Stimulated activated naive B cell treated with anti-CD40 and anti-IgM and Interleukin-4, amounts not matched to agents 10 μg/mL and 1 μg/mL and 100 μg/mL, for 72 hours (primary cell): ENCODE data around the gene GSTM5.
"Not testable (repeated sequence)": the region's sequence is repeated elsewhere in the genome, so short reads cannot be mapped to it uniquely, and the experiment has no call there.

ENCODE experiments used
- ATAC-seq, 2 donors: fragments of 150-1000 bp; cut with Tn5 transposase; replicated peaks; 2 replicates each; pipeline ENCODE4 v1.10.0; 2021; ENCODE audit warnings: moderate library complexity in 1 of 2
- DNase-seq: peaks from one replicate; pipeline ENCODE4 v3.0.0; 2021
- H3K27ac Mint-ChIP-seq: one replicate; pipeline ENCODE4 v1.8.0; 2022; ENCODE audit warnings: mild to moderate bottlenecking, mixed read lengths
- H3K27me3 Mint-ChIP-seq, 2 donors: one replicate each; pipeline ENCODE4 v1.8.0; 2022; ENCODE audit warnings: mixed read lengths in 2 of 2
- H3K36me3 Mint-ChIP-seq, 2 donors: one replicate each; pipeline ENCODE4 v1.8.0; 2022; ENCODE audit warnings: mixed read lengths in 2 of 2, mild to moderate bottlenecking in 1 of 2
- H3K4me1 Mint-ChIP-seq, 2 donors: one replicate each; pipeline ENCODE4 v1.8.0; 2022; ENCODE audit warnings: mixed read lengths in 2 of 2, mild to moderate bottlenecking in 1 of 2
- H3K4me3 Mint-ChIP-seq, 2 donors: one replicate each; pipeline ENCODE4 v1.8.0; 2022; ENCODE audit warnings: mild to moderate bottlenecking in 2 of 2, mixed read lengths in 2 of 2, moderate library complexity in 1 of 2
- H3K9me3 Mint-ChIP-seq, 2 donors: one replicate each; pipeline ENCODE4 v1.8.0; 2022; ENCODE audit warnings: mixed read lengths in 2 of 2, mild to moderate bottlenecking in 1 of 2

The GSTM5 gene

DNA sequence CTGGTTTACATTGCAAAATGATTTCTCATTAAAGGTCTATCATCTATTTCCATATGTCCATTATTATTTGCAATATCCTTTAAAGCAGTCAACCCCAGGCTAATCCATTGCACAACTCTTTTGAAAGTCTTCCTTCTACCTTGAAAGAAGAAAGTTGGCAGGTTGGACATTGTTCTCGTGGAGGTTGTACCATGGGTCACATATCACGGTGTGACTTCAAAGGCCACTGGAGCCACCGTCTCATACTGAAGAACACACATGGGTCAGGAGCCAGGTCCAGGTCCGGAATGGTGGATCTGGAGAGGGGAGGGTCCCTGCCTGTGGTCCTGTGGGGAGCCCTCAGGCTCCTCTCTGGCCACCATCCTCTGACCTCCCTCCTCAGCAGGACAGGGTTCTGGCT is 26.2 kb upstream of the GSTM5 start:
- not testable (repeated sequence) for H3K27me3 Mint-ChIP-seq, H3K27ac Mint-ChIP-seq, DNase-seq, H3K4me3 Mint-ChIP-seq, H3K36me3 Mint-ChIP-seq, H3K9me3 Mint-ChIP-seq, ATAC-seq
- peaks cover 10 to 20% of the 10 kb centered on the region in 2 donors for H3K4me1 Mint-ChIP-seq

DNA sequence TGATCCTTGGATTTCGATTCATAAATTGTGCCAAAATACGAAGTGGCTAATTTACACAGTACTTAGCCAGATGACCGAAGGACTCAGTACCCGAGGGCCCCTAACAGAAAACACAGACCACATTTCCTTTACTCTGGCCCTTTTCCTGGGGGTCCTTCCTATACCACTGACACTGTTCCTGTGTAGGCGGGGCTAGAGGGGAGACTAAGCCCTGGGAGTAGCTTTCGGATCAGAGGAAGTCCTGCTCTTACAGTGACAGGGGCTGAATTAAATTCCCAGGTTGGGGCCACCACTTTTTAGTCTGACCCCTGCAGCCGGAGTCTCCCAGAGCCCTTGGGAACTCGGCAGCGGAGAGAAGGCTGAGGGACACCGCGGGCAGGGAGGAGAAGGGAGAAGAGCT is 24.9 kb upstream of the GSTM5 start:
- DNase-seq, H3K27me3 Mint-ChIP-seq, H3K9me3 Mint-ChIP-seq, H3K36me3 Mint-ChIP-seq: not testable (repeated sequence)
- peak overlapping the region; percentile 80 to 87 for H3K4me3 Mint-ChIP-seq
- peaks cover 10 to 20% of the 10 kb centered on the region in 2 donors for H3K4me1 Mint-ChIP-seq
- H3K27ac Mint-ChIP-seq: peak overlapping the region; percentile 86
- ATAC-seq: peak in 1 of 2 donors; percentile 14

DNA sequence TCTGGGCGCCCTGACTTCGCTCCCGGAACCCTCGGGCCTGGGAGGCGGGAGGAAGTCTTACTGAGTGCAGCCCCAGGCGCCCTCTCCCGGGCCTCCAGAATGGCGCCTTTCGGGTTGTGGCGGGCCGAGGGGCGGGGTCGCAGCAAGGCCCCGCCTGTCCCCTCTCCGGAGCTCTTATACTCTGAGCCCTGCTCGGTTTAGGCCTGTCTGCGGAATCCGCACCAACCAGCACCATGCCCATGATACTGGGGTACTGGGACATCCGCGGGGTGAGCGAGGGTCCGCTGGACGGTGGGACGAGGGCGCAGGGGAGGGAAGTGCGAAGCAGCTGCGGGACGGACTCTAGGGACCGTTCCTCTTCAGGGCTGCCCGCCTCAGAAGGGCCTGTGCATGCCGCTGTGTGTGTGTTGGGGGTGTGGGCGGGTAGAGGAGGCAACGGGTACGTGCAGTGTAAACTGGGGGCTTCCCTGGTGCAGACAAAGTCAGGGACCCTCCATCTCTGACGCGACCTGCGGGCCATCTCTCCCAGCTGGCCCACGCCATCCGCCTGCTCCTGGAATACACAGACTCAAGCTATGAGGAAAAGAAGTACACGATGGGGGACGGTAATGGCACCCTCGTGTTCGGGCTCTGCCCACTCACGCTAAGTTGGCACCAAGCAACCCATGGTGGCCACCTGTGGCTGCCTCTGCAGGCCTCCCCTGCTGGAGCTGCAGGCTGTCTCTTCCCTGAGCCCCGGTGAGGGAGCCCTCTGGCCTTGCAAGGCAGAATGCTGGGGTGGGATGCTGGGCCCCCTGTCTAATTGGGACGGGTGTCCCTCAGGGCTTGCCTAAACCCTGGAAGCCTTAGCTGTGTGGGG is 24.2 kb upstream of the GSTM5 start, which contains the start of gene GSTM1:
Gene GSTM1, plus strand, starts transcription at position 177 of the 859 bp plus-strand sequence. Its CDS starts 57 bp downstream, at position 234.
- Mint-ChIP-seq H3K27ac (peak within 1 kb of the TSS; percentile 86), H3K9me3 (no peaks in the 10 kb centered on the region), H3K27me3 (no peaks in the 10 kb centered on the region), H3K36me3 (peaks cover 2 to 4% of the 10 kb centered on the region in 2 donors), H3K4me3 (peak within 1 kb of the TSS; percentile 80 to 87), H3K4me1 (peaks cover 10 to 20% of the 10 kb centered on the region in 2 donors)
- DNase-seq (peak; percentile 66), ATAC-seq (peak; percentile 95 to 97)

DNA sequence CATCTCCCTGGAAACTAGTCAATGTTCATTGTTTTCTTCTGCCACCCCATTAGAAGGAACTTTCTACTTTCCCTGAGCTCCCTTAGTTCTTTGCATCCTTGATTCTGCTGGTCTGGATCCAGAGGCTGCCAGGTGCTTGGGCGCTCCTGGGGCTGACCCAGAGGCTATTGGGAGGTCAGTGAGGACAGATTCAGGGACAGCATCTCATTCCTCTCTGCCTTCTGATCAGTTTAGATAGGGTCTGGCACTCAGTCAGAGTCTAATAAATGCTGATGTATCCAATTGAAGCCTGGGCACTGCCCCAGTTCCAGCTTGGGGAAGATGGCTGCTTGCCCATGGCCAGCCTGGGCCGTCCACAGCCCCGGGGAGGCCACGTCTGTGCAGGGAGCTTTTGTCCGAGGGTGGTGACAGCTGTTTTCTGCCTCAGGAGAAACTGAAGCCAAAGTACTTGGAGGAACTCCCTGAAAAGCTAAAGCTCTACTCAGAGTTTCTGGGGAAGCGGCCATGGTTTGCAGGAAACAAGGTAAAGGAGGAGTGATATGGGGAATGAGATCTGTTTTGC is 22.1 kb upstream of the GSTM5 start:
- peaks cover 4% of the 10 kb centered on the region in 2 donors for H3K36me3 Mint-ChIP-seq
- no peak overlapping the region for H3K27ac Mint-ChIP-seq
- H3K4me1 Mint-ChIP-seq: peaks cover 10 to 20% of the 10 kb centered on the region in 2 donors
- H3K9me3 Mint-ChIP-seq: no peaks in the 10 kb centered on the region
- DNase-seq: no peak
- H3K27me3 Mint-ChIP-seq: no peaks in the 10 kb centered on the region
- H3K4me3 Mint-ChIP-seq: no peak overlapping the region
- ATAC-seq: no peak

DNA sequence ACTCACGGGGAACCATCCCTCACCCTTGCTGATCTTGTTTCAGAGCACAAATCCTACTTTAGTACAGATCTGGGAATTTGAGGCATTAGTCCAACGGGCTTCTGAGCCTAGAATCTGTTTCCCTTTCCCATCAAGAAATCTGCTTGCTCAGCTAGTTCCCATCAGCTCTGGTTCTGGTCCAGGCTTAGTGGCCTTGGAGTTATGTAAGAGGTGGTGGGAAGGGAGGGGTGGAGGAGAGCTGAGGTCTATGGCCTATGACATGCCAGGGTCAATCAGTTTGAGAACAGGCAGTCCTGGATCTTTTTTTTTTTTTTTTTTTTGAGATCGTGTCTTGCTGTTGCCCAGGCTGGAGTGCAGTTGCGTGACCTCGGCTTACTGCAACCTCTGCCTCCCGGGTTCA is 20.3 kb upstream of the GSTM5 start:
- Mint-ChIP-seq H3K4me3 (no peak overlapping the region), H3K4me1 (peaks cover 10 to 20% of the 10 kb centered on the region in 2 donors), H3K36me3 (peaks cover 4 to 6% of the 10 kb centered on the region in 2 donors), H3K9me3 (no peaks in the 10 kb centered on the region), H3K27ac (no peak overlapping the region), H3K27me3 (no peaks in the 10 kb centered on the region)
- DNase-seq (no peak), ATAC-seq (no peak)

DNA sequence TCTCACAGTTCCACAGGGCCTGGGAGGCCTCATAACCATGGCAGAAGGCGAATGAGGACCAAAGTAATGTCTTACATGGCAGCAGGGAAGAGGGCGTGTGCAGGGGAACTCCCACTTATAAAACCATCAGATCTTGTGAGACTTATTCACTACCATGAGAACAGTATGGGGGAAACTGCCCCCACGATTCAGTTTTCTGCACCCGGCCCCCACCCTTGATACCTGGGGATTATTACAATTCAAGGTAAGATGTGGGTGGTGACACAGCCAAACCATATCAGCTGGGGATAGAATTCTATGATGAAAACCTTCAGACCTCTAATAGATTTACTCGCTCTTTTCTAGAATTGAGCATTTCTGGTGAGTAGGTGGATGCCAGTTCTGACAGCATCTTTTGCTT is 17.7 kb upstream of the GSTM5 start:
- not testable (repeated sequence) for H3K27me3 Mint-ChIP-seq, H3K36me3 Mint-ChIP-seq, ATAC-seq, H3K27ac Mint-ChIP-seq, H3K4me3 Mint-ChIP-seq, DNase-seq, H3K4me1 Mint-ChIP-seq, H3K9me3 Mint-ChIP-seq

DNA sequence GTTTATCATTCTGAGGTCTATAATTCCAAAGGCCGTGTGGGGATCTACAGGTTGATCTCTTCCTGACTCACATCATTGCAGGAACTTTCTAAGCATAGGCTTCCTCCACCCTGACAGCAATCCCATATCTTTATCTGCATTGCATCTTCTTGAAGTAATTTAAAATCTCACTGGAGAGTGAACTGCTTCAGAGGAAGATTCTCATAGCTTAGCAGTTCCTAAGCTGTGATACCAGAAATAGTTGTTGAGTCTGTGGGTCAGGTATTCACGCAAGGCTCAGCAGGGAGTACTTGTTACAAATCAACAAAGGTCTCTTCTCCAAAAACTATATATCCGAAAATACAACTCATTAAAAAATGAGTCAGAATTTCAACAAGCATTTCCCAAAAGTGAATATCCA is 16.9 kb upstream of the GSTM5 start:
- H3K27me3 Mint-ChIP-seq, H3K36me3 Mint-ChIP-seq, H3K4me1 Mint-ChIP-seq, H3K4me3 Mint-ChIP-seq, H3K27ac Mint-ChIP-seq, DNase-seq, ATAC-seq, H3K9me3 Mint-ChIP-seq: not testable (repeated sequence)

DNA sequence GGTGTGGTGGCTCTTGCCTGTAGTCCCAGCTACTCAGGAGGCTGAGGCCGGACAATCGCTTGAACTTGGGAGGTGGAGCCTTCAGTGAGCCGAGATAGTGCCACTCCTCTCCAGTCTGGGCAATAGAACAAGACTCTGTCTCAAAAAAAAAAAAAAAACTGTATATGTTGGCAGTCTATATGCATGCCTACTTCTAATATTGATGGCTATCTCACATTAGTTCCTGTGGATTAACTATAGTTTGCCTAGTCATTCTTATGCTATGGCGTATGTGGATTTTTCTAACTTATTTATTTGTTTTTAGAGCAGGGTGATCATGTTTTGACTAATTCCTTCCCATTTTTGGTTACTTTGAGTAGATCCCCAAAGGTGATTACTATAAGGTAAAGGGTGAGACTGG is 15.0 kb upstream of the GSTM5 start:
- Mint-ChIP-seq H3K27ac (no peak overlapping the region), H3K4me3 (no peak overlapping the region), H3K4me1 (no peaks in the 10 kb centered on the region), H3K9me3 (no peaks in the 10 kb centered on the region), H3K27me3 (no peaks in the 10 kb centered on the region), H3K36me3 (peaks cover 0 to 8% of the 10 kb centered on the region in 2 donors)
- ATAC-seq: no peak
- DNase-seq: no peak

DNA sequence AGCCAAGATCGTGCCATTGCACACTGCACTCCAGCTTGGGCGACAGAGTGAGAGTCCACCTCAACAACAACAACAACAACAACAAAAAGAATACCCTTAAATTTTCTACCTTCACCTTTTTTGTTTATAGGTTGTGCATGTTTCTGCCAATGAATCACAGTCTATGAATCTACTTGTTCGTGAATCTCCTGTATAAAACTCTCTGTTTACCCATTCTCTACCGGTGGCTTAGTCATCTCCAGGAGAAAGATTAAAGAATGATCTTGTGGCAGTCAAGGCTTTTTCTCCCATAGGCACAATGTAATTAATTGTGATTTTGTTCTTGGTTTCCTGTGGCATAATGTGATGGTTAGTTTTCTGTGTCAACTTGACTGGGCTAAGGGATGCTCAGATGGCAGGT is 14.2 kb upstream of the GSTM5 start:
- H3K9me3 Mint-ChIP-seq, H3K36me3 Mint-ChIP-seq, ATAC-seq, H3K4me1 Mint-ChIP-seq, DNase-seq, H3K4me3 Mint-ChIP-seq, H3K27ac Mint-ChIP-seq, H3K27me3 Mint-ChIP-seq: not testable (repeated sequence)

DNA sequence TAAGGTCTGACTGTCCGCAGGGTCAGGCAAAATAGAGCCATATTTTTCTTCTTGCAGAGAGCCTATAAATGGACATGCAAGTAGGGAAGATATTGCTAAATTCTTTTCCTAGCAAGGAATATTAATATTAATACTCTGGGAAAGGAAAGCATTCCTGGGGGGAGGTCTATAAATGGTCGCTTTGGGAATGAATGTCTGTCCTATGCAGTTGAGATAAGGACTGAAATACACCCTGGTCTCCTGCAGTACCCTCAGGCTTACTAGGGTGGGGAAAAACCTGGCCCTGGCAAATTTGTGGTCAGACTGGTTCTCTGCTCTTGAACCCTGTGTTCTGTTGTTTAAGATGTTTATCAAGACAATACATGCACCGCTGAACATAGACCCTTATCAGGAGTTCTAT is 9.1 kb upstream of the GSTM5 start:
- DNase-seq, H3K4me3 Mint-ChIP-seq, H3K4me1 Mint-ChIP-seq, H3K27me3 Mint-ChIP-seq, ATAC-seq, H3K27ac Mint-ChIP-seq: not testable (repeated sequence)
- Mint-ChIP-seq H3K36me3 (peaks cover 8 to 15% of the 10 kb centered on the region in 2 donors), H3K9me3 (peaks cover 8 to 12% of the 10 kb centered on the region in 2 donors)

DNA sequence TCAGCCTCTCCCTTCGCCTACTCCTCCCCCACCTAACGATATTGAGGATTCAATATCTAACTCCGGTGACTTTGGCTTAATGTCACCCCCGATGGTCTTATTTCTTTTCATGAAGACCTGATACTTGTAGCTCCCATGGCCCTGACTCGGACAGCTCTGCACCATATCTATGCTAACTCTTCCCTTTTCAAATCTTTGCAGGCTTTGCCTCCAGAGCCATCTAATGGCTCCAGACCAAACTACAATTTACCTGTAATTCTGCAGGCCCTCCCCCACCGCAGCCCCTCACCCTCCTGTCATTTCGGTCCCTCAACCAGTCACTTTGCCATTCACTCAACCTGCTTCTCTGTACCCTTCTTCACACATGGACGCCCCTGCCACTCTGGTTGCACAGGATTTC is 7.9 kb upstream of the GSTM5 start:
- peaks cover 15 to 25% of the 10 kb centered on the region in 2 donors for H3K36me3 Mint-ChIP-seq
- ATAC-seq (no peak), DNase-seq (no peak)
- peaks cover 5 to 6% of the 10 kb centered on the region in 2 donors for H3K27me3 Mint-ChIP-seq
- H3K27ac Mint-ChIP-seq: no peak overlapping the region
- peaks cover 0 to 5% of the 10 kb centered on the region in 2 donors for H3K4me1 Mint-ChIP-seq
- peaks cover 9 to 20% of the 10 kb centered on the region in 2 donors for H3K9me3 Mint-ChIP-seq
- no peak overlapping the region for H3K4me3 Mint-ChIP-seq

DNA sequence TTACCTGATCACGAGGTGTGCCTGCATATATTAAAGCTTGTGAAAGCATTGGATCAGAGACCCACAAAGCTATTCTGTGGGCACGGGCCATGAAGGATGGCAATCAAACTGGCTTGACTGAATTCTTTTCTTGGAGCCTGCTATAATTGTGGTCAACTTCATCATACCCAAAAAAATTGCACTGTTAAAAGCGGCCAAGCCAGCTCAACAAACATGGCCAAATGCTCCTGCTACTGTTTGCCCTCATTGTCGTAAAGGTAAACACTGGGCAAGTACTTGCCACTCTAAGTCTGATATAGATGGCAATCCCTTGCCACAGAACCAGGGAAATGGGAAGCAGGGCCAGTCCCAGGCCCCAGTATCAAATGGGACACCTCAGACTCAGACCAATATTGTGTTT is 6.6 kb upstream of the GSTM5 start:
- peaks cover 19 to 30% of the 10 kb centered on the region in 2 donors for H3K36me3 Mint-ChIP-seq
- peaks cover 5 to 6% of the 10 kb centered on the region in 2 donors for H3K27me3 Mint-ChIP-seq
- ATAC-seq (no peak), DNase-seq (no peak)
- H3K4me3 Mint-ChIP-seq: no peak overlapping the region
- peaks cover 0 to 5% of the 10 kb centered on the region in 2 donors for H3K4me1 Mint-ChIP-seq
- H3K9me3 Mint-ChIP-seq: peaks cover 14 to 23% of the 10 kb centered on the region in 2 donors
- no peak overlapping the region for H3K27ac Mint-ChIP-seq

DNA sequence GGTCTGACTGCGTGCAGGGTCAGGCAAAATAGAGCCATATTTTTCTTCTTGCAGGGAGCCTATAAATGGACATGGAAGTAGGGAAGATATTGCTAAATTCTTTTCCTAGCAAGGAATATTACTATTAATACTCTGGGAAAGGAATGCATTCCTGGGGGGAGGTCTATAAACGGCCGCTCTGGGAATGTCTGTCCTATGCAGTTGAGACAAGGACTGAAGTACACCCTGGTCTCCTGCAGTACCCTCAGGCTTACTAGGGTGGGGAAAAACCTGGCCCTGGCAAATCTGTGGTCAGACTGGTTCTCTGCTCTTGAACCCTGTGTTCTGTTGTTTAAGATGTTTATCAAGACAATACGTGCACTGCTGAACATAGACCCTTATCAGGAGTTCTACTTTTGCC is 3.1 kb upstream of the GSTM5 start:
- H3K4me1 Mint-ChIP-seq: peaks cover 3 to 12% of the 10 kb centered on the region in 2 donors
- DNase-seq, H3K4me3 Mint-ChIP-seq, ATAC-seq, H3K27ac Mint-ChIP-seq: not testable (repeated sequence)
- H3K27me3 Mint-ChIP-seq: peaks cover 20 to 26% of the 10 kb centered on the region in 2 donors
- H3K9me3 Mint-ChIP-seq: peaks cover 13 to 16% of the 10 kb centered on the region in 2 donors
- H3K36me3 Mint-ChIP-seq: peaks cover 16 to 24% of the 10 kb centered on the region in 2 donors

DNA sequence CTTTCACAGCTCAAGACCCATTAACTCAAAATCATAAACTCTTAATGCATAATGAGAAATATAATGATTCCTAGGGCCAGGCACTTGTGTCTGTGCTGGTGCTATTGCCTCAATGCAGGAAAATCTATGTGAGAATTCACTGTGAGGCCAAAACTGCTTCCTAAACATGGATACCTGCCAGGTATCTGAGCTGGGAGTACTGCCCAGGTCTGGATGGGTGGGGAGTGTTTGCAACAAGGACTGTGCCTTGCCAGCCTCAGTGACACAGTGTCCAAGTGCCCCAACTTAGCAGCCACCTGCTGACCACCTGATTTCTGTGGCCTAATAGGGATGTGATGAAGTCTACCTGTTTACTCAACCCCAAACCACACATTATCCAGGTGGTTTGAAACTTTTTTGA is 2.2 kb upstream of the GSTM5 start:
- not testable (repeated sequence) for H3K27ac Mint-ChIP-seq, ATAC-seq
- H3K27me3 Mint-ChIP-seq: peaks cover 20 to 30% of the 10 kb centered on the region in 2 donors

More for the DNA sequence above, 2.2 kb upstream of the GSTM5 start:
- Mint-ChIP-seq H3K4me1 (peaks cover 3 to 12% of the 10 kb centered on the region in 2 donors), H3K9me3 (peaks cover 5 to 12% of the 10 kb centered on the region in 2 donors), H3K36me3 (peaks cover 13 to 16% of the 10 kb centered on the region in 2 donors)
- not testable (repeated sequence) for H3K4me3 Mint-ChIP-seq, DNase-seq
